Right renal pelvis (tissue), 4 donors: ENCODE results near the gene MCM3AP. TPM values are rescaled to one million over a fixed set of nuclear protein-coding genes. Genes with fewer than 3 reads are reported as not detected.
"Not testable (repeated sequence)": the region's sequence is repeated elsewhere in the genome, so short reads cannot be mapped to it uniquely, and the experiment has no call there.

ENCODE experiments used
- DNase-seq, 4 donors: peaks; one replicate each; pipeline ENCODE4 v3.0.0-alpha.2; 2013; ENCODE audit warnings: low read depth in 4 of 4, low spot score in 3 of 4, missing footprints in 1 of 4
- polyA plus RNA-seq, 4 donors: library from polyadenylated mRNA; unstranded; fragments of 120-200 nt; gene quantifications; one replicate each; pipeline ENCODE4 v1.2.1, GENCODE V29; 2013; ENCODE audit not compliant: insufficient read length in 4 of 4

MCM3AP gene
- polyA plus RNA-seq, 4 donors = 67.1 to 78.4 (median 70.8) TPM

GRCh38 chr21:46312949-46313348 is 27.5 kb upstream of the MCM3AP start:
- DNase-seq = no peak

GRCh38 chr21:46311568-46311967 is 26.2 kb upstream of the MCM3AP start:
- no peak for DNase-seq

- not testable (repeated sequence) for DNase-seq
These were observed 24.8 kb upstream of the MCM3AP start for GRCh38 chr21:46310260-46310659.

GRCh38 chr21:46308431-46308830 is 23.0 kb upstream of the MCM3AP start:
- DNase-seq = no peak

- DNase-seq = no peak
These were observed 22.2 kb upstream of the MCM3AP start for GRCh38 chr21:46307625-46308024.

- no peak for DNase-seq
These were observed 19.5 kb upstream of the MCM3AP start for GRCh38 chr21:46304955-46305354.

- no peak for DNase-seq
These were observed 19.0 kb upstream of the MCM3AP start for GRCh38 chr21:46304437-46304836.

- DNase-seq = no peak
These were observed 16.3 kb upstream of the MCM3AP start for GRCh38 chr21:46301759-46302158.

GRCh38 chr21:46299167-46299566 is 13.8 kb upstream of the MCM3AP start:
- DNase-seq = no peak

- no peak for DNase-seq
These were observed 12.2 kb upstream of the MCM3AP start for GRCh38 chr21:46297338-46298271.

GRCh38 chr21:46295996-46296752 is 10.8 kb upstream of the MCM3AP start:
- peak in 2 of 4 donors; percentile 35 to 54 for DNase-seq

- no peak for DNase-seq
These were observed 9.9 kb upstream of the MCM3AP start for GRCh38 chr21:46295177-46295770.

- no peak for DNase-seq
These were observed 9.3 kb upstream of the MCM3AP start for GRCh38 chr21:46294647-46295176.

GRCh38 chr21:46291561-46291960 is 6.2 kb upstream of the MCM3AP start:
- no peak for DNase-seq

GRCh38 chr21:46289655-46290179 is 4.3 kb upstream of the MCM3AP start:
- DNase-seq = no peak

- DNase-seq = no peak
These were observed 2.1 kb upstream of the MCM3AP start for GRCh38 chr21:46287541-46287940.

- DNase-seq = no peak
These were observed 1.2 kb upstream of the MCM3AP start for GRCh38 chr21:46286648-46287002.

GRCh38 chr21:46285761-46286647 is 593 bp upstream of the MCM3AP start, which contains the start of gene YBEY:
YBEY (plus strand) TSS chr21:46286342; CDS start chr21:46286914, 572 bp downstream.
- peak; percentile 74 to 87 (median 84) for DNase-seq

GRCh38 chr21:46284733-46285132 is 678 bp downstream of the MCM3AP start:
- DNase-seq = no peak
